Common myeloid progenitor, CD34-positive (primary cell): ENCODE data around the gene HIGD1B.

ENCODE experiments used
- CTCF ChIA-PET: fragments of 350-600 bp; sonication (Branson Sonifier 250); formaldehyde crosslinking; loops from one replicate; lab custom pipeline; 2021; ENCODE audit warnings: antibody characterized with exemption; lab: Charles Lee
- POLR2A ChIA-PET: fragments of 350-600 bp; sonication (Branson Sonifier 250); formaldehyde crosslinking; loops from one replicate; lab custom pipeline; 2021; ENCODE audit warnings: antibody characterized with exemption; lab: Charles Lee
- DNase-seq, 3 donors: peaks; one replicate each; pipeline versions ENCODE4 v3.0.0 to v3.0.0-alpha.2; 2013
- H3K27ac ChIP-seq, 2 experiments: 1 replicate in 1 of 2; 2 replicates in 1 of 2; pipeline ENCODE4 v1.7.0; 2013; ENCODE audit warnings: inconsistent platforms in 2 of 2, low read length in 2 of 2, mild to moderate bottlenecking in 2 of 2, low read depth in 1 of 2, moderate library complexity in 1 of 2; ENCODE audit not compliant: severe bottlenecking in 2 of 2, insufficient read depth in 1 of 2, poor library complexity in 1 of 2
- H3K27me3 ChIP-seq, 5 experiments: replicated peaks in 2 of 5; 1 replicate in 3 of 5; 2 replicates in 2 of 5; pipeline versions ENCODE4 v1.6.1 to v1.7.0; 2013; ENCODE audit warnings: low read length in 4 of 5, mild to moderate bottlenecking in 2 of 5, moderate library complexity in 2 of 5, inconsistent platforms in 1 of 5; ENCODE audit not compliant: insufficient read depth in 5 of 5, control insufficient read depth in 4 of 5
- H3K36me3 ChIP-seq, 4 experiments: 1 replicate in 2 of 4; 2 replicates in 2 of 4; pipeline versions ENCODE4 v1.6.1 to v1.7.0; 2013; ENCODE audit warnings: low read length in 3 of 4, control low read depth in 1 of 4, mild to moderate bottlenecking in 1 of 4; ENCODE audit not compliant: control insufficient read depth in 4 of 4, insufficient read depth in 4 of 4
- H3K4me1 ChIP-seq, 4 experiments: 1 replicate in 3 of 4; 2 replicates in 1 of 4; pipeline versions ENCODE4 v1.6.1 to v1.7.1; 2013; ENCODE audit warnings: low read length in 3 of 4, mild to moderate bottlenecking in 3 of 4, control low read depth in 1 of 4, inconsistent platforms in 1 of 4, moderate library complexity in 1 of 4; ENCODE audit not compliant: control insufficient read depth in 4 of 4, insufficient read depth in 4 of 4; ENCODE audit errors: control extremely low read depth in 1 of 4
- H3K4me3 ChIP-seq, 7 experiments: 1 replicate in 4 of 7; 2 replicates in 3 of 7; pipeline versions ENCODE4 v1.5.1 to v1.7.0; 2013; ENCODE audit warnings: mild to moderate bottlenecking in 7 of 7, low read length in 6 of 7, moderate library complexity in 6 of 7, inconsistent platforms in 2 of 7, low read depth in 2 of 7, control low read depth in 1 of 7; ENCODE audit not compliant: insufficient read depth in 4 of 7, control insufficient read depth in 1 of 7; ENCODE audit errors: extremely low read depth in 1 of 7
- H3K9me3 ChIP-seq, 5 experiments: 1 replicate in 4 of 5; 2 replicates in 1 of 5; pipeline versions ENCODE4 v1.6.1 to v1.7.1; 2013; ENCODE audit warnings: low read length in 4 of 5, mild to moderate bottlenecking in 2 of 5, inconsistent platforms in 1 of 5, low read depth in 1 of 5, moderate library complexity in 1 of 5; ENCODE audit not compliant: control insufficient read depth in 4 of 5, insufficient read depth in 2 of 5; ENCODE audit errors: control extremely low read depth in 1 of 5
- WGBS: methylation state at CpG from one replicate; pipeline ENCODE4 v1.1.5; 2013; ENCODE audit not compliant: insufficient coverage; 5-methylcytosine and 5-hydroxymethylcytosine counted together

Gene HIGD1B

DNA sequence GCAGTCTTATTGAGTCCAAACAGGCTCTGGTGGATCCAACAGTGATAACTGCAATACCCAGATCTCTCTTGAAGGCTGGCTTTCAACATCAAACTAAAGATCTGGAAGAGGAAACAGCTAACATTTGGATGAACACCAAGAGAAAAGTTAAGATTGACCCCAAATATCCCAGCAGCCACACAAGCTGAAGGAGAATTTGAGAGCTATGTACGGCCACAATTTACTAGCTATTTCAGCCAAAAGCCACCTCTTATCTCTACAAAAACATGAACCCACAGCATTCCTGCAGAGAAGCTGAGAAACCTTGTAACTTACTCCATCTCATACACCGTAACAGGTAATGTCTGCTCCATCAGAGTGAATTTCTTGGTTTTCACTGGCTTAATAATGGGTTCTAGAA lies 37.3 kb downstream of the HIGD1B start:
- Histone ChIP-seq H3K27ac (no peak overlapping the region), H3K4me3 (no peak overlapping the region), H3K27me3 (no peaks in the 10 kb centered on the region), H3K9me3 (no peaks in the 10 kb centered on the region), H3K4me1 (peaks cover 14 to 32% (median 28%) of the 10 kb centered on the region in 4 experiments), H3K36me3 (peaks cover 18 to 65% (median 42%) of the 10 kb centered on the region in 4 experiments)
- ChIA-PET POLR2A (no interaction called here), CTCF (interaction anchor here (1.3 to 2.5 kb wide), 4 partner anchors 10 to 20 kb away, joined by 3 to 7 read pairs (median 5); no protein-coding TSS in a partner anchor)
- WGBS: 100% methylated on average over 1 of the region's 2 CpGs
- no peak for DNase-seq

DNA sequence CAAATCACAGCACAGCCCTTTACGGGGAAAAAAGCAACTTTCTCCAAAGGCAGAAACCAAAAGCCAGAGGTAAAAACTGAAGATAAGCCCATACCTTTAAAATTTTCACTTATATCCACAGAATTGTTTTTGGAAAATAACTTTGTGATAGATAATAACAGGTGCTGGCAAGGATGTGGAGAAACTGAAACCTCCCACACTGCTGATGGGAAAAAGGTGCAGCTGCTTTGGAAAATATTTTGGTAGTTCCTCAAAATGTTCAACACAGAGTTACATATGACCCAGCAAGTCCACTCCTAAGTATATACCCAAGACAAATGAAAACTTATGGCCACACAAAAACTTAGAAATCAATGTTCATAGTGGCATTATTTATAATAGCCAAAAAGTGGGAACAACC lies 39.3 kb downstream of the HIGD1B start:
- peaks cover 15 to 56% (median 35%) of the 10 kb centered on the region in 4 experiments for H3K36me3 ChIP-seq
- DNase-seq: no peak
- H3K9me3 ChIP-seq: no peaks in the 10 kb centered on the region
- ChIA-PET POLR2A (no interaction called here), CTCF (interaction anchor here (1.0 to 2.0 kb wide), 2 partner anchors 8 to 11 kb away, joined by 3 to 9 read pairs; no protein-coding TSS in a partner anchor)
- WGBS: no CpG with 5 or more reads among the region's 1 CpG
- peaks cover 14 to 32% (median 28%) of the 10 kb centered on the region in 4 experiments for H3K4me1 ChIP-seq
- H3K27me3 ChIP-seq: no peaks in the 10 kb centered on the region
- no peak overlapping the region for H3K4me3 ChIP-seq
- H3K27ac ChIP-seq: no peak overlapping the region

DNA sequence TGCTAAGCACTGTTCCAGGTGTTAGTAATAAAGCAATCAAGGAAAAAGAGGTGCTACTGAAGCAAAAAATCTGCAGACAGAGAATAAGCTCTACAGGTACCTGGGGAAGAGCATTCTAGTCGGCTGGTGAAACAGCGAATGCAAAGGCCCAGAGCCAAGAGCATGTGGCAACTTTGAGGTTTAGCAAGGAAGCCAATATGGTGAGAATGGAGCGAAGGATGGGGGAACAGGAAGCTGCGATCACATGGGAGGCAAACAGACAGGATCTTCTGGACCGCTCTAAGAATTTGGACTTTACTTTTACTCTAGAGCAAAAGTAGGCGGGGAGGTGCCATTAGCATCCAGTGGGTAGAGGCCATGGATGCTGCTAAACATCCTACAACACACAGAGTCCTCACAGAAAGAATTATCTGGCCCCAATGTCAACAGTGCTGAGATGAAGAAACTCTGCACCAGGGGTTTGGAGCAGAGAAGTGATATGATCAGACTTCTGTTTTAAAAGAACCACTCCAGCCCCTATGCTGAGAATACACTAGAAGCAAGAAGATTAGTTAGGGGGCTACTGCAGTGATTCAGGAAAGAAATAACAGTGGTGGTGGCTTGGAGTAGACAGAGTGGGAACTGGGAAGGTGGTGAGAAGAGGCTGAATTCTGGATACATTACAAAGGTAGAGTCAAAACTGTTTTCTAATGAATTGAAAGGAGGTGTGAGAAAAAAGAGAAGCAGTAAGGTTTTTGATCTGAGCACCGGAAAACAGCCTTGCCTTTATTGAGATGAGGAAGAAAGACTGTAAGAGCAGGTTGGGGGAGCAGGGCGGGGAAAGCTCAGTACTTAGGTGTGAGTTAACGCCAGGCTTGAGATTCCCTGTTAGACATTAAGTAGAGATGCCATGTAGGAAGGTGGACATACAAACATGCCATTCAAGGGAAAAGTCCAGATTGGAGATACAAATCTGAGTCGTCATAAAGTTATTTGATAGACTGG lies 40.6 kb downstream of the HIGD1B start:
- CTCF ChIA-PET: interaction anchor here (2.0 kb wide), 1 partner anchor 10 kb away, joined by 9 read pairs; no protein-coding TSS in a partner anchor
- POLR2A ChIA-PET: interaction anchor here (1.4 kb wide), 1 partner anchor 11 kb away, joined by 5 read pairs; no protein-coding TSS in a partner anchor
- Histone ChIP-seq H3K4me1 (peaks cover 14 to 32% (median 28%) of the 10 kb centered on the region in 4 experiments), H3K27me3 (no peaks in the 10 kb centered on the region), H3K9me3 (no peaks in the 10 kb centered on the region), H3K27ac (peak overlapping the region in 1 of 2 experiments; percentile 17), H3K4me3 (peak overlapping the region in 5 of 7 experiments; percentile 1 to 59 (median 20)), H3K36me3 (peaks cover 13 to 54% (median 36%) of the 10 kb centered on the region in 4 experiments)
- DNase-seq: peak in 2 of 3 donors; percentile 65 to 73
- 7% methylated on average over 8 of the region's 10 CpGs for WGBS

DNA sequence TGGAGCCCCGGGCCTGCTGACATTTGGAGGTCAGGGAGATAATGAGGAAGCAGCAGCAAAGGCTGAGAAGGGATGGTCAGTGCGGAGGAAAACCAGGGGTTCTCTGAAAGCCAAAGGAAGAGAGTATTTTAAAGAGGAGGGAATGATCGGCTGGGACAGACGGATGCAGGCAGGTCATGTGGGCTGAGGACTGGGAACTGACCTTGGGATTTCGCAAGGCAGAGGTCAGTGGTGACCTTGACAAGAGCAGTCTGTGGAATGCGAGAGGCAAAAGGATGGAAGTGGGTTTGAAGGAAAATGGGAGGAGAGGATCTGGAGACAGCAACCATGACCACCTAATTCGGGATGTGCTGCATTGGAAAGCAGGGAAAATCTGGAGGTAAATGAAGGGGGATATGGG lies 41.3 kb downstream of the HIGD1B start:
- H3K27ac ChIP-seq: no peak overlapping the region
- CTCF ChIA-PET: interaction anchor here (2.0 kb wide), 1 partner anchor 9 kb away, joined by 9 read pairs; no protein-coding TSS in a partner anchor
- H3K9me3 ChIP-seq: no peaks in the 10 kb centered on the region
- POLR2A ChIA-PET: interaction anchor here (1.4 kb wide), 1 partner anchor 10 kb away, joined by 5 read pairs; no protein-coding TSS in a partner anchor
- no peak for DNase-seq
- H3K36me3 ChIP-seq: peaks cover 10 to 52% (median 33%) of the 10 kb centered on the region in 4 experiments
- no peaks in the 10 kb centered on the region for H3K27me3 ChIP-seq
- H3K4me3 ChIP-seq: peak overlapping the region in 2 of 7 experiments; percentile 10 to 59
- WGBS: 89% methylated on average over 7 of the region's 7 CpGs
- peaks cover 14 to 32% (median 28%) of the 10 kb centered on the region in 4 experiments for H3K4me1 ChIP-seq

DNA sequence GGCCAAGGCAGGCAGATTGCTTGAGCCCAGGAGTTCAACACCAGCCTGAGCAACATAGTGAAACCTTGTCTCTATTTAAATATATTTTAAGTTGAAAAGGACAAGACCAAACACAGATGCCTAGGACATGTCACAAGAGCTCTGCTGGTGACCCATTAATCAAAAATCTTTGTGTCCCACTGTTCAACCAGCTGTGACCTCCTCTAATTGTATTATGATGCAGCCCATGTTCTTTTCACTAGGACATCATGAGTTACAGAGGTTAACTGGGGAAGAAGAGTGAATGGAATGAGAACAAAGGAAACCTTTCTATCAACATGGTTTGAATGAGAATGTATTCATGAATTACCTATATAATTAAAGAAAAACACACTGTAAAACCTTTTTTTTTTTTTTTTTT lies 44.6 kb downstream of the HIGD1B start:
- peaks cover 13 to 27% (median 22%) of the 10 kb centered on the region in 4 experiments for H3K4me1 ChIP-seq
- POLR2A ChIA-PET: interaction anchor here (0.6 kb wide), 2 partner anchors 55 to 111 kb away, joined by 3 read pairs; no protein-coding TSS in a partner anchor
- H3K27me3 ChIP-seq: no peaks in the 10 kb centered on the region
- DNase-seq: no peak
- peaks cover 14 to 41% (median 28%) of the 10 kb centered on the region in 4 experiments for H3K36me3 ChIP-seq
- no peak overlapping the region for H3K4me3 ChIP-seq
- CTCF ChIA-PET: interaction anchor here (0.6 to 2.3 kb wide), 2 partner anchors 14 to 498 kb away, joined by 4 to 6 read pairs; no protein-coding TSS in a partner anchor
- no peaks in the 10 kb centered on the region for H3K9me3 ChIP-seq
- no peak overlapping the region for H3K27ac ChIP-seq

DNA sequence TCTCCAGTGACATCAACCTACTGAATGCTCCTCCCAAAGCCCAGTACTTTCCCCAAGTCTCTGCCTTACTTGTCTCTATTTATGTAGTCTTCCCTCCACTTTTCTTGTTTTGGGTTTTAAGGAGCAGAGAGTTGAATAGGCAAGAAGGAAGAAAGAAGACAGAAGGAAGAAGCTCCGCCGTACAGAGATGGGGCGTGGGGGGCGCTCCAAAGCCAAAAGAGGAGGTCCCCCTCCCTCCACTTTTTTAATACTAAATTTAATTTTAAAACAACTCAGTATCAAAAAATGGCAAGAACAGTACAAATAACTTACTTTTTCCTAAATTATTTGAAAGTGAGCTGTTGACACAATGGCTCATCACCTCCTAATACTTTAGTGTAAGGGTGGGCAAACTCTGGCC lies 47.0 kb downstream of the HIGD1B start:
- DNase-seq: no peak
- Histone ChIP-seq H3K4me3 (no peak overlapping the region), H3K36me3 (peaks cover 14 to 38% (median 27%) of the 10 kb centered on the region in 4 experiments), H3K27me3 (no peaks in the 10 kb centered on the region), H3K27ac (no peak overlapping the region), H3K4me1 (peaks cover 5 to 16% (median 11%) of the 10 kb centered on the region in 4 experiments), H3K9me3 (no peaks in the 10 kb centered on the region)
- CTCF ChIA-PET: interaction anchor here (0.9 to 1.8 kb wide), 3 partner anchors 10 to 204 kb away, joined by 3 to 4 read pairs (median 4); no protein-coding TSS in a partner anchor
- POLR2A ChIA-PET: no interaction called here
- no CpG with 5 or more reads among the region's 4 CpGs for WGBS
